GM12892 (cell line): Measurements from ENCODE around the gene SGPP2.

Experiments
- POLR2A ChIP-seq: IDR thresholded peaks from 2 replicates; pipeline ENCODE4 v1.6.1; 2011; ENCODE audit warnings: low read depth, low read length, control low read depth
- POLR2AphosphoS5 ChIP-seq: IDR thresholded peaks from 2 replicates; pipeline ENCODE4 v1.6.1; 2011; ENCODE audit warnings: low read depth, low read length, control low read depth
- TAF1 ChIP-seq: IDR thresholded peaks from 2 replicates; pipeline ENCODE4 v1.6.1; 2011; ENCODE audit warnings: low read depth, mild to moderate bottlenecking, control low read depth, low read length, borderline replicate concordance

GRCh38 chr2:222480497-222480896 lies 56.2 kb downstream of the SGPP2 start:
- TF ChIP-seq POLR2AphosphoS5 (no peak), TAF1 (no peak), POLR2A (no peak)
